HTR-8/SVneo (cell line): ENCODE measurements around the gene EFTUD2.

Source experiments
- DNase-seq: peaks from one replicate; pipeline ENCODE4 v3.0.0; 2011; ENCODE audit warnings: low spot score, mixed read lengths; ENCODE audit not compliant: insufficient read length
- FAIRE-seq: peaks from 2 replicates; lab custom pipeline; 2011; peaks lifted over from hg19 to GRCh38; lab: Jason Lieb, UNC

The EFTUD2 gene

DNA sequence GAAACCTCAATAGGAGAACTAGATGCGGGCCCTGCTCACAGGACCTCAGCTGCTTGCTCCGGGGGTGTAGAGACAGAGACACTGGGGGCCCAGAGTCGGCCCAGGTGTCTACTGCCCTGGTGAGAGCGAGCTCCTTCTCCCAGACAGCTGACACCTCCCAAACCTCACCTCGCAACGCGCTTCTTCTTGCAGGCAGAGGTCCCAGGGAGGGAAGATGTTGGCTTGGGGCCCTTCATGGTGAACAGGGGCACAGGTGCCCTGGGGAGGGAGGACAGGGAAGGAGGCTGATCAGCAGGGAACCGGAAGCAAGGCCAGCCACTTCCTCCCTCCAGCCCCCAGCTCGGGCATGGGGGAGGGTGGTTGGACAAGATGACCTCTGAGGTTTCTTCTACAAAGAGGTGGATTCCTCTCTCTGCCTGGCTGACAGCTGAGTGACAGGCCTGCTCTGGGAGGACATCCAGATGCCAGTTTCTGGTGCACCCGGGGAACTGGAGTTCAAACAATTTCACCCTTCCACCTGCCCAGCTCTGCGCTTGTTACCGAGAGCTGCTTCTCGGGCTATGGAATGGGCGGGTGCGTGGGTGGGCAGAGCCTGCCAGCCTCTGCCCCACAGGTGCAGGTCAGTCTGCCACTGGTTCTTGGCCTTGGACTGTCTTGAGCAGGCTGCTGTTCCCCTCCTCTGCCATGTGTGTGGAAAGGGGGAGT lies 27.7 kb upstream of the EFTUD2 start:
- DNase-seq (no peak), FAIRE-seq (no peak)

DNA sequence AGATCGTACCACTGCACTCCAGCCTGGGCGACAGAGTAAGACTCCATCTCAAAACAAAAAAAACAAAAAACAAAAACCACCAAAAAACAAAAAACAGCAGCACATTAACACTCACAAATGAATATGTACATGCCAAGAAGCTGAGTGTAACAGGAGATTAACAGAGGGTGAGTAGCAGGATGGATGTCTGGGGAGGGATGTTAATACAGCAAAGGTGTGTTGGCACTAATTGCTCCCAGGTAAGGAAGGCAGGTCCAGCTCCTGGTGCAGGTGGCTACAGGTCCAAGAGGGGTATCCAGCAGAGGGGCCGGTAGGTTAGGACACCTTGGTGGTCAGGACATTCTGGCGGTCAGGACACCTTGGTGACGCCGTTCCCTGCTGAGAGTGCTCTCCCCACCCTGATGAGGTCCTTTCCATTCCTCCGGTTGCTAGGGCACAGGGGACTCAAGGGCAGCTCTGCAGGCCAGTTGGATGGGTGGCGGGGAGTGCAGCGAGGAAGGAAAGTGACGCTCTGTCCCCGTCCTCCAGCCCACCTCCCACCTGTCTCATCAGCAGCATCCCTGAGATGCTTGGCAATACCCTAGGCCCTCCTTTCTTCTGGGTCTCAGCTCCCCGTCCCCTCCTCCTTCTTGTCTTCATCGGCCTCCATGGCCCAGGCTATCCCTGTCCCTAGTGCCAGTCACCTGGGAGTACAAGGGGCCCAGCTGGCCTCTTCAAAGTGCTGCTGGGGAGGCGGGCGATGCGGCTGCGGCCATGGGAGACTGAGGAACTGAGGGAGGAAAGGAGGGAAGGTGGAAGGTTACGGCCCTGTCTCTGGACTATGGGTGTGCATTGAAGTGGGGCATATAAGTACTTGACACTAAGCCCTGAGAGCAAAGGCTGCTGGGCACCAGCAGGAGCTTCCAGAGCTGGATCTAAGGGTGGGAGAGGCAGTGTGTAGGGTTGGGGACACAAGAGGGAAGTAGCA lies 26.8 kb upstream of the EFTUD2 start:
- peak; percentile 70 for FAIRE-seq
- no peak for DNase-seq

DNA sequence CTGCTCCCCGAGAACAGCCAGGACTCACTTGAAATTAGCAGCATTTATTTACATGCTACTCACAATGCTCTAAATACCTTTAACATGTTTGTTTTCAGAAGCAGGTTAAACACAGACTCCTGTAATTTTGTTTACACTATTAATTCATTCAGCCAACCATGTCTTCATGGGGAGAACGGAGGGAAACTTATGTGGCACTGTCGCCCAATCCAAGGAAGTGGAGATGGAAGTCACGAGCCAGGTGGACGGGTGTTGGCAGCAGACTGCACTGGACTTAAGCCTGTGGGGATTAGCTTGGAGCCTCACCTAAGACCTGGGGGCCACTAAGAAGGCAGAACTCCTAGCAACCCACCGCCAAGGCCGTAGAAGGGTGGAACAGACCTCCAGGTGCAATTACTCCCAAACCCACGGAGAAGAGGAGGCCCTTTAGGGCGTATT lies 24.9 kb upstream of the EFTUD2 start:
- FAIRE-seq (no peak), DNase-seq (no peak)

DNA sequence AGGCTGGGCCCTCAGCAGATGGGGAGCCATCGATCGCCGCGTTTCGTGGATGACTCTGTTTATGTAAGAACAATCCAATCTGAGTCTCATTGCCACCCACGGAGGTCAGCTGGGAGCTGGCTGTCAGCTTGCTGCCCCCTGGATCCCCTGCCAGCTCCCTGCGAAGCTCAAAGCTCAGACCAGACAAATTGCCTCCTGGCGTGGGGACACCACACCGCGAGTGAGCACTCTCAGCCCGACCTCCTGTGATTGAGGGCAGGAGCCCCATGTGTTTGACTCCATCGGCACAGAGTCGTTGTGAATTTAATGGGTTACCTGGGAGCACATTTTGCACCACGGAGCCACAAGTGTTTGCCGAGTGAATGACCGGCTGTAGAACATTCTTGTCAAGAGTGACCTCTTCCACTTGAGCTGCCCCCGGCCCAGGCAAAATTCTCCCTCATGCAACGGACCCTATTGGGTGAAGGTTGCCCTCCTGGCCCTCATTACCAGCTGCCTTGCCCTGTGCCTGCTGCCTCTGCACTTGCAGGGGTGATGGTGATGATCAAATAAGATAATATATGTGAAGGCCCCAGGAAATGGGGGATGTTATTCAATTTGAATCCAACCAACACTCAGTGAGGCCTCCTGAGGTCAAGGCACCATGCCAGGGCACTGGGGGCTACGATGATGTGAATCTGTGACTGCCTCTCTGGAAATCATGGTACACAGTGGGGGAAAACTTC lies 23.7 kb upstream of the EFTUD2 start:
- DNase-seq (no peak), FAIRE-seq (peak; percentile 77)

DNA sequence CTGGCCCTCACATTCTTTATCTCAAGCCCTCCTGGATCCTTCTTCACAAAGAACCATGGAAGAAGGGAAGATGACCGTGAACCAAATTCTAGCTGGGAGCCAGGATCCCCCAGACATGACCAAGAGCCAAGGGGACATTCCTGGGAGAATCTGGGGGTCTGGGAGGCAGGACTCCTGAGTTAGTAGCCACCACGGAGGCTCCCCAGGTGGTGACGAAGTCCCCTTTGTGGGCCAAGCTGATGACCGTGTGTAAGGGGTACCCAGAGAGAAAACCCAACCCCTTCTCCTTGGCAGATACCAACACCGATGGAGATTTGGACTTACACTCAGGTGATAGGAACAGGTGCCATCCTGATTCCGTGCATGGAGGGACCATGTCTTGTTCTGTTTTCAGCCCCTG lies 22.9 kb upstream of the EFTUD2 start:
- DNase-seq (no peak), FAIRE-seq (peak; percentile 80)

DNA sequence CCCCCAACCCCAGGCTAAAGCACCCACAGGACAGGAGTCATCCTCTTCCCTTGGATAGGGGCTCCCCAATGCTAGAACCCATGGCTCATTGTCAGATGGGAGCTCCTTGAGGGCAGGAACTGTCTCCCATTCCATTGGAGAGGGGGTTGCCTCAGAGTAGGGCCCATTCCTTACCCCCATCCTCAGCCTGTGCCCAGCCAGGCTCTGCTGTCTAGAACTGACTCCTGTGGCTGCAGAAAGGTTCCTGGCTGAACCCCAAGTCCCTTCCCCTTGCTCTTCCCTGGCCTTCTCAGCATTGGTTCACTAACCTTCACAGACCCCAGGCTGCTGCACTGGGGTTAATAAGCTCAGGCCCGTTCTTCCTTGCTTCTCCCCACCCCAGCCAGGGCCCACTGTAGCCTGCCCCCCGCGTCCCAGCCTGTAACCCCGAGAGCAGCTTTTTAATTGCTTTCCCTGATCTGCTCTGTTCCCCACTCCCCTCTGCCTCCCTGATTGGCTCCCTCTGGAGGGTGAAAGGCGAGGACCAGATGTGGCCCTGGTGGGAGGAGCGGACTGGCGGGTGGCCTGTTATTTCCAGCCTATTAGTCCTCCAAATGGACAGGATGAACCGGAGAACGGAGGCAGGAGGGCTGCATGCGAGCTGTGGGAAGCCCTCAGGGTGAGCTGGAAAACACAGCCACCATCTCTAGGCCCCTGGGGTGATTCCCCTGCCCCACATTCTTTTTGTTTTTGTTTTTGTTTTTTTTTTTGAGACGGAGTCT lies 22.1 kb upstream of the EFTUD2 start:
- DNase-seq, result no peak
- FAIRE-seq, result no peak

DNA sequence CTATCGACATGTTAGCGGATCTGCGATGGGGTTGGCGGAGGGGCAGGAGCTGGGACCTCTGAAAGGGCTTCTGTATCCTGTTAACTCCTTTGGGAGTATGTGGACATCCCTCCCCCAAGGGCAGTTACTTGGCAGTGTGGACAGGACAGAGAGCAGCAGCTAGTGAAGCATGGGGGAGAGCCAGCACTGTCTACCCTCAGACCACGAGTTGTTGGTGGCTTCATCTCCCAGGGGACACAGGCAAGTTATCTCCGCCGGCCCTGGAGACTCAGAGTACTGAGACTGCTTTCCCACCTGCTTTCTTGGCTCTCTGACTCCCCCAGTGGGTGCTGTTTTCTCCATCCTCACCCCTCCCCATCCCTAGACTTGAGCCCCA lies 21.3 kb upstream of the EFTUD2 start:
- no peak for DNase-seq
- no peak for FAIRE-seq

DNA sequence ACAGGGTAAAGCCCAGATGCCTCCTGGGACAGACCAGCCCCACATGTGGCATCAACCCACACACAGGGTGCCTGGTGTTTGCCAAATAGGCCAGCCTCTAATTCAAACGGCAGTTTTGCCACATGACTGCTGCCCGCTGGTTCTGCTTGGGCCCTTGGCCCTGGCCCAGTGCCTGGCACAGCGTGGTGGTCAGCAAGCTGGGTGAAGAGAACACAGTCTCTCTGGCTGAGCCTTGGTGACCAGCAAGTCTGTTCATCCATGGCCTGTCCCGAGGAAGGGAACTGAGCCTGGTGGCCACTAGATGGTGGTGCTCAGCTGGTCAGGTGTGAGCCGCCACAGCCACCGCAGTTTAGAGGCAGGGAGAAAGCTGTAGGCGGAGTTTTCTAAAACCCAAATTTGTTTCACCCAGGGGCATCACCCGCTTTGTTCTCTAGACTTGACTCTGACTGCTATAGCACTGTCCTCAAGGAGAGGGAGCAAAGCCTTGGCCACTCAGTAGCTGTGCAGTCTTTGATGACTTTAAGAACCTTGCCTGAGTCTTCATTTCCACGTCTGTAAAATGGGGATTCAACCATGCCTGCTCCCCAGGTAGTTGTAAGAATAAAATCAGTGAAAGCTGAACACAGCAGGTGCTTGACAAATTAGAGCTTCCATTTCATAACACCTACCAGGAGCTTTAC lies 20.8 kb upstream of the EFTUD2 start:
- DNase-seq (peak; percentile 96), FAIRE-seq (peak; percentile 99)

DNA sequence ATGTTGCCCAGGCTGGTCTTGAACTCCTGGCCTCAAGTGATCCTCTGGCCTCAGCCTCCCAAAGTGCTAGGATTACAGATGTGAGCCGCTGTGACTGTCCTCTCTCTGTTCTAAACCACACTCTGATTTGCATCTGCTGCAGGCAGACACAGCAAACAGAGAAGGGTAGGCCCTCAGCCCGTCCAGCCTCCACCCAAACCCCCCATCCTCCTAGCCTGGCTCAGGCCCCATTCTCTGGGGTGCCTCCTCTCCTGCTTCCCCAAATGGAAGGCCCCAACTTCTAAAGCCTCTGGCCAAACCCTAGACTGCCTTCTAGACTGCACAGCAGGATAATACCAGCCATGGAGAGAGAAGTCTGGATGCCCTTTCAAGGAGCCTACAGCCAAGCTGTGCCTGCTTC lies 20.2 kb upstream of the EFTUD2 start:
- DNase-seq (no peak), FAIRE-seq (no peak)

DNA sequence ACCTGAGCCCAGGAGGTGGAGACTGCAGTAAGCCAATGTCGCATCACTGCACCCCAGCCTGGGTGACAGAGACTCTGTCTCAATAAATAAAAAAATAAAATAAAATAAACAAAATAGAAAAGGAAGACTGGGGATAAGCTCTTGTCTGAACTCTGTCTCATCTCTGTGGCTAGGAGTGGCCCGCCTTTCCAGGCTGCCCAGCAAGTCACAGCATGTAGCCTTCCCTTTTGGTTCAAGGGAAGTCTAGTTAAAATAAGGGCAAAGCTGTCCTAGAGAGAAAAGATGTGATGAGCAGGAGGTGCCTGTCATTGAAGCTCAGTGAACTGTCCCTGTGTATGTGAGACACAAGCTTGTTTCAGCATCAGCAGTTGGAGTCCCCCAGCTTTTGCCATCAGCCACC lies 18.8 kb upstream of the EFTUD2 start:
- no peak for FAIRE-seq
- no peak for DNase-seq

DNA sequence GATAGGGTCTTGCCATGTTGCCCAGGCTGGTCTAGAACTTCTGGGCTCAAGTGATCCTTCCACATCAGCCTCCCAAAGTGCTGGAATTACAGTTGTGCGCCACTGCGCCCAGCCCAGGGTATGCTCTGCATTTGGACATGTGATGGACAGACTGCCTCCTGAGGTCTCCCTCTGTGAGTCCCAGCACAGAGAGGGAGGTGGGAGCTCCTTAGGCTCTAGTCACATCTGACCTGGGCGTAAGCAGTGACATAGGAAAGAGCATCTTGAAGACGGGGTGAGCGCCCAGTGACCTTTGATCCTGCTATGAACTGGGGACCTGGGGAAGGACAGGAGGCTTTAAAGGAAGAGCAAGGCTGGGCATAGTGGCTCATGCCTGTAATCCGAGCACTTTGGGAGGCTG lies 18.2 kb upstream of the EFTUD2 start:
- DNase-seq (no peak), FAIRE-seq (peak; percentile 77)

DNA sequence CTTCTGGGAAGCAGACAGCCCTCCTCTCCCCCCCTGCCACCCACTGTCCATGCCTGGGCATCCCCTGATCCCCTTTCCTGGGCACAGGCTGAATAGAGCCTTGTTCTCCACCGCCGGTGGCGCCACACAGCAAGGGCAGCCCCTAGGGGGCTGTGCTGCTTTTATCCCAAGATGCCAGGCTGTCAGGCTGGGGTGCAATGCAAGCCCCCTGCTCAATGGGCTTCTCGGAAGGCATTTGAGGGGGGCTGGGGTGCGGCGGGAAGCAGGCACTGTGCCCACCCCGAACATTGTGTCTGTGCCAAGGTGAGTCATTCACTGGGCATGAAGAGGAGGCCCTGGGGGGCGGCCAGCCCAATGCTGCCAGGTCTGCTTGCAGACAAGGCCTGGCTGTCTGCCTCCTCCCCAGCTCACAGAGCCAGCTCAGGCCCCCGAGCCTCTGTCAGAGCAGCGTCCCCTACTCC lies 17.6 kb upstream of the EFTUD2 start:
- FAIRE-seq (peak; percentile 76), DNase-seq (peak; percentile 73)

DNA sequence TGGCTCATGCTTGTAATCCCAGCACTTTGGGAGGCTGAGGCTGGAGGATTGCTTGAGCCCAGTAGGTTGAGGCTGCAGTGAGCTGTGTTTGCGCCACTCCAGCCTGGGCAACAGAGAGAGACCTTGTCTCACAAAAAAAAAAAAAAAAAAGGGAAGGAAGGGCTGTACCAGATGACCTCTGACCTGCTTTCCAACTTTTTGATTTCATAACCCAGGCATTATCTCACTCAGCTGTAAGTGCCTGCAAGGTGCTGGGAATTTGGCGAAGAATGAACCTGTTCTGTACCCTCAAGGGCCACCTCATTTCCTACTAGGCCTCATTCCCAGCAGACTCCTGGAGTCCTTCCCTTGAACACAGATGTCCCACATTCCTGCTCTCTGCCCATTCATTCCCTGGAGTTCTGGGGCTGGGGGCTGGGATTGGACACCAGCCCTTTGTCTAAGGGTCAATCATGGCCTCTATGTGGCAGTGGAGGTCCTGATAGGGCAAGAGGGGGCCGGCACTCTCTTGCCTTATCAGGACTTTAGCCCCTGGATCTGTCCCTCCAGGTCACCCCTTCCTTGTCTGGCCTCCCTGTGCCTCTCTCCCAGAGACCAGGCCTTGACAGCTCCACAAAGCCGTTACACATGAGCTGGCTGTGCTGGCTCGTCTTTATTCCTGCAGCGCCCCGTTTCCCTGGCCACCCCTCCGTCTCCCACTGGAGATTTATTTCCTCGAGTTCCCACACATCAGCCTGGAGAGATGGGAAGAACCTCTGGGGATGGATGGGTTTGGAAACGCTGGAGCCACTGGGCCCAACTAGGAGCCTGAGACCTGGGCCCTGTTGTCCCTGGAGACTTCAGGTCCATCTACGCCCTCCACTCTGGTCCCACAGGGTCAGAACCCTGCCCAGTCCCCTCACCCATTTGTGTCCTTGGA lies 16.9 kb upstream of the EFTUD2 start:
- FAIRE-seq, result no peak
- DNase-seq, result no peak

DNA sequence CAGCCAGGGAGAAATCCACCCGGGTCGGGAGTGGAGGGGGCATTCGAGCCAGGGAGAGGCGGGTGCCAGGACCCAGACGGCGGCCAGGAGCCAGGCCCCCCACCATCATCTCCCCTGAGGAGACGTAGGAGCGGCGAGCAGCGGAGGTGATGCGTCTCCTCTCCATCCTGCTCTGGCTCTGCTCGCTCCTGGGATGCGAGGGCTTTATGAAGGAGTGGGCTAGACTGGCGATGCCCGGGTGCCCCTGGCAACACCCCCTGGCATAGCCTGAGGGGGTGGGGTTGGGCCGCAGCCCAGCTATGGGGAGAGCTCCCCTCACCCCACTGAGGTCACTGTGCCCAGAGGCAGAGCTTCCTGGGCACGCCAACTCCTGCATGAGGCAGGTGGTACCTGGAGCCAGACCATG lies 16.1 kb upstream of the EFTUD2 start, which contains the start of gene GFAP:
TSS of gene GFAP (minus strand) at position 180 of the 406 bp plus-strand sequence. CDS start at position 166, 14 bp downstream.
- FAIRE-seq, result no peak

DNA sequence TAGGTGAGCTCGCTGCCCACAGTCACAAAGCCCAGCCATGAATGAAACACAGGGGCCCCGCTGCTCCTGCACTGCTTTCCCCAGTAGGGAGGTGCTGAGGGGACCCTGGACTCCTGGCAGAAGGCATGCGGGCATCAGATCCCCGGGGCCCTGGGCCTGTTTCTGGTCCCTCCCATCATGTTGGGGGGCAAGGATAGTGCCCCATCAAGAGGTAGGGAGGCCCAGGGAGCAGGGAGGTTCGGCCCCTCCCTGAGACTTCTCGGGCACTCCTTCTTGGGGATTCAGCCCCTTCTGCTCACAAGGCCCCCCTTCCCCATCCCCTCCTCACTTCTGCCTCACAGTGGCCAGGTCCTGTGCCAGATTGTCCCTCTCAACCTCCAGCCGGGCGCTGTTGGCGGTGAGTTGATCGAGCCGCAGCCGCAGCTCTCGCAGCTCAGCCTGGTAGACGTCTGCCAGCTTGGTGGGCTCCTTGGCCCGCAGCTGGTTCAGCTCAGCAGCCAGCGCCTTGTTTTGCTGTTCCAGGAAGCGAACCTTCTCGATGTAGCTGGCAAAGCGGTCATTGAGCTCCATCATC lies 15.5 kb upstream of the EFTUD2 start:
- FAIRE-seq (no peak), DNase-seq (no peak)

More for the DNA sequence above, 16.1 kb upstream of the EFTUD2 start, which contains the start of gene GFAP:
- no peak for DNase-seq

DNA sequence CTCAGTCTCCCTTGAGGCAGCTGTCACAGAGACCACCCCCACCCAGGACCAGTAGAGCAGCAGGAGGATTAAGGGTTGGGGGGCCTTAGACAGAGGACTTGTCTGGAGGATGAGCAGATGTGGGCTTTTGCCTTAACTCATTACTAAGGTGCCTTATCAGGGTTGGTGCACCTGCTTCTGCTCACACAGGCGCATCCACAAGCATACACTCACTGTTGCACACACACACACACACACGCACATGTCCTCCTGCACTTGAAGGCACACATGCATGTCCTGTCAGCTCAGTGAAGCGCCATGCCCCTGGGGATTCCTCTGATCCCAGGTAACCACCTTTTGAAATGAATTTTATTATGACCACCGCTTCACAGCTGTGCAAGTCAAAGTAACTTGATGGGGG lies 14.9 kb upstream of the EFTUD2 start:
- DNase-seq (no peak), FAIRE-seq (peak; percentile 96)

DNA sequence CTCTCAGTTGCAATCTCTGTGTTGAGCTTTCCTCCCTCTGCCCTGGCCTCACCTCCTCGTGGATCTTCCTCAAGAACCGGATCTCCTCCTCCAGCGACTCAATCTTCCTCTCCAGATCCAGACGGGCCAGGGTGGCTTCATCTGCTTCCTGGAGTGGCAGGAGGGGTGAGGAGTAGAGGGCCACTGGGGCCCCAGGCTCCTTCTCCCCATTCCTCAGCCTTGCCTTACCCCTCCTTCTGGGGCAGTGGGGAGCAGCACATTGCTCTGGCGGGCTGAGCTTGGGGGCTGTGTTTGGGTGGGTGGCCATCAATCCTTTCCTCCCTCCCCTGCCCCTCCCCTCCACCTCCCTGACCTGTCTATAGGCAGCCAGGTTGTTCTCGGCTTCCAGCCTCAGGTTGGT lies 14.4 kb upstream of the EFTUD2 start:
- no peak for FAIRE-seq

More for the DNA sequence above, 14.4 kb upstream of the EFTUD2 start:
- DNase-seq, result no peak
